Measurements from ENCODE around the gene OXSR1.

DNA sequence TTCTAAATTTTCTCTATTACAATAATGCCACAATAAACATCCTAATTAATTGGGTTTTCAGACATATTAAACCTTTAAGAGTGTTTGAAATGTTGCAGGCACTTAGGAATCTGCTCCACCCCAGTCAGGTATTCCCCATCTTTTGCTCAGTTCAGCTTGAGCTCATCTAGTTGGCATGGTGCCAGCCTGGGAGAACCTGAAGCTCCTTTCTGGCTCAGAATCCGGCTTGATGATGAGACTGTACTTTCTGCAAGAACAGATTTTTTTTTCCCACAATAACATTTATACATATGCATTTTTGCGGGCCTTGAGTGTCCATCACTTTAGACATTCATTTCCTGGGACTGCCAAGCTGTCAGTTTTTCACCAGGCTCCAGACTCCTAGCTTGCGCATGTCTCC is 7.7 kb upstream of the OXSR1 start:
- TF ChIP-seq, protein P1, sequence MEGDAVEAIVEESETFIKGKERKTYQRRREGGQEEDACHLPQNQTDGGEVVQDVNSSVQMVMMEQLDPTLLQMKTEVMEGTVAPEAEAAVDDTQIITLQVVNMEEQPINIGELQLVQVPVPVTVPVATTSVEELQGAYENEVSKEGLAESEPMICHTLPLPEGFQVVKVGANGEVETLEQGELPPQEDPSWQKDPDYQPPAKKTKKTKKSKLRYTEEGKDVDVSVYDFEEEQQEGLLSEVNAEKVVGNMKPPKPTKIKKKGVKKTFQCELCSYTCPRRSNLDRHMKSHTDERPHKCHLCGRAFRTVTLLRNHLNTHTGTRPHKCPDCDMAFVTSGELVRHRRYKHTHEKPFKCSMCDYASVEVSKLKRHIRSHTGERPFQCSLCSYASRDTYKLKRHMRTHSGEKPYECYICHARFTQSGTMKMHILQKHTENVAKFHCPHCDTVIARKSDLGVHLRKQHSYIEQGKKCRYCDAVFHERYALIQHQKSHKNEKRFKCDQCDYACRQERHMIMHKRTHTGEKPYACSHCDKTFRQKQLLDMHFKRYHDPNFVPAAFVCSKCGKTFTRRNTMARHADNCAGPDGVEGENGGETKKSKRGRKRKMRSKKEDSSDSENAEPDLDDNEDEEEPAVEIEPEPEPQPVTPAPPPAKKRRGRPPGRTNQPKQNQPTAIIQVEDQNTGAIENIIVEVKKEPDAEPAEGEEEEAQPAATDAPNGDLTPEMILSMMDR (conservative IDR thresholded peaks at IDR 0.05 in 1 of 2, IDR thresholded peaks at IDR 0.05 in 1 of 2; ENCODE audit: extremely low read depth in 1 of 2, insufficient read depth in 1 of 2, low read depth in 1 of 2, low read length in 2 of 2) = no peak
- no peak for TF ChIP-seq EZH2 (IDR thresholded peaks at IDR 0.05; ENCODE audit: borderline replicate concordance, low read length)

Measured in mammary epithelial cell (primary cell).